DMS 273 (cell line): ENCODE data around the gene ERO1B.

ENCODE experiments used
- DNase-seq: peaks from one replicate; lab custom pipeline; 2025; ENCODE audit not compliant: unreplicated experiment; lab: John Stamatoyannopoulos, UW

Gene ERO1B

DNA sequence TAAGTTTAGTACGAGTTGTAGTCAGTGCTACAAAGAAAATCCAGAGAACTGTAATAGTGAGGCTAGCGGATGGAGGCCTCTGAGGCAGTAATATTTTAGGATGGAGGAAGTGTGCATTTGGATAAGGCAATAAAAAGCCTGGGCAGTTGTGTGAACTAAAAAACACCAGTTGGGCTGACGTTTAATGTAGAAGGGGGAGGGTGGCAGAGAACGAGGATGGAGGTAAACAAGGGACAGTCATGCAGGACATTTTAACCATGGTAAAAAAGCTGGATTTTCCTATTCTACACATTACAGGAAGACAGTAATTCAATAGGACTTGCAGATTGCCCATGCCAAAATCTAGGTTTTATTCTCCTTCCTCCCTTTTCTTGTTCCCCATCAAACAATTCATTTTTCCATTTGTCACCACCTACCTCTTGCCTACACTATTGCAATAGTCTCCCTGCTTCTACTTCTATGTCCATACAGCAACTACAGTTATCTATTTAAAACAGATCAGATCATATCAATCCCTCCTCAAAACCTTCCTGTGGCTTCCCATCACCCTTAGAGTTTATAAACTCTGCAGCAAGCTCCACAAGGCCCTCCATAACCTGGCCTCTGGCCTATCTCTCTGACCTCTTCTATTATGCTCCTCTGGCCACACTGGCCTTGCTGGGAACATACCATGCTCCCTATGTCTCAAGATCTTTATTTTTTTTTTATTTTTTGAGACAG, 27.7 kb downstream of the ERO1B start:
- DNase-seq = no peak

DNA sequence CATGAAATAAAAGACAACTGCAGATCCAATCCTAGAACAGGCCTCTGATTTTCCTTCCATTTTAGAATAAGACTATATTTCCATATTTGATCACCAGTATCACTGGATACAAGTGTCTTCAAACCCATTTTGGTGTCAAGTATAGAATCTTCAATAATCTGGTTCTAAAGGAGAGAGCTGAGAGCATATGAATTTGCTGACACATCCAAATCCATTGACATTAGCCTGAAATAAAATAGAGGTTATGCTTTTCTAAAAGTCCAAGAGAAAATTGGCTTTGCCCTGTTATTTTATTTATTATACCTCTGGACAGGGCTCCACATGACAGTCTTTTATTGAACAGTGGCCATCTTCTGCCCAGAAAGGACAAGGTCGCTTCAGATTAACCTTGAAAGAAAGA, 28.6 kb downstream of the ERO1B start:
- DNase-seq = no peak

DNA sequence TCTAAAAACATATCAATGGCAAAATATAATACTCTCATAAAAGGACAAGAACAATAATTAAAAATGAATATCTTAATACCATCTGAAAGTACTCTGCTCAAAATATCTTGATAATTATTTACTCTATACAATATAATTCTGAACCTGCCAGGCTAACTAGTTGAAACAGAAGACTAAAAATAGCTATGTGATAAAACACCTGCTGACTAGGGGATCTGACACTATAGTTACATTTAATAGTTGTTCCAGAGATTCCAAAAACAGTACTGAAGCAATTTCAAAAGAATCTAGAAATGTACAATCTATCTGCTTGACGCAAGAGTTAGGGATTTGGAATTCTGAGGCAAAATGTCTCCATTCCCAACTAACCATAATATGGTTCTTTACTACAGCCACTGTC, 30.2 kb downstream of the ERO1B start:
- DNase-seq = no peak

DNA sequence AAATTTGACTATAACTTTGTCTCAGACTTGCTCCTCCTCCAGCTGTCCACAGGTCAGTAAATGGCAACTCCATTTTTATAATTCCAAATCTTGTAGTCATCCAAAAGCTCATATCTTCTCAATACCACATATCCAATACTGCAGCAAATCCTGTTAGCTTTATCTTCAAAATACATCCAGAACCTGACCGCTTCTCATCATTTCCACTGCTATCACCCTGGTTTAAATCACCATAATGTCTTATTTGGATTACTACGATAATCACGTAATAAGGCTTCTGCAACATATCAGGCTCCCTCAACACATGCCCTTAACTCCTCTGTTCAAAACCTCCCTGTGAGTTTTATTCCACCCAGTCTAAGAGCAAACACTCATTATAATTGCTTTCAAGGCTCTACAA, 34.5 kb downstream of the ERO1B start:
- DNase-seq = no peak

DNA sequence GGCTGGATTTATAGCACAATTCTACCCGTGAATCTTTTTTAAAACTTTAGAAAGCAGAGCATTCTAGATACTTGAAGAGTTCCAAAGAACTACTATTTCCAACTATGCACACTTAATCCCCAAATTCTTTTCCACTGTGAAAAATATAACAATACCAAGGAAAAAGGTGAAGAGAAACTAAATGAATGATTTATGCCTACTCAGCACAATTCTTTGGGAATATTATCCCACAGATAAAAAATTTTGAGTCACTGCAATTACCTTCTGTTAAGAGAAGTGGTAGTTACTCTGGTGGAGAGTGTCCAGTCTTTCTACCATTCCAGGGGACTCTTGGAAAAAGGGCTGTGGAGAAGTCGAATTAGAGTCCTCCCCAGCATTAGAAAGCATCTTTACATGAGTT, 39.2 kb downstream of the ERO1B start:
- DNase-seq = no peak

DNA sequence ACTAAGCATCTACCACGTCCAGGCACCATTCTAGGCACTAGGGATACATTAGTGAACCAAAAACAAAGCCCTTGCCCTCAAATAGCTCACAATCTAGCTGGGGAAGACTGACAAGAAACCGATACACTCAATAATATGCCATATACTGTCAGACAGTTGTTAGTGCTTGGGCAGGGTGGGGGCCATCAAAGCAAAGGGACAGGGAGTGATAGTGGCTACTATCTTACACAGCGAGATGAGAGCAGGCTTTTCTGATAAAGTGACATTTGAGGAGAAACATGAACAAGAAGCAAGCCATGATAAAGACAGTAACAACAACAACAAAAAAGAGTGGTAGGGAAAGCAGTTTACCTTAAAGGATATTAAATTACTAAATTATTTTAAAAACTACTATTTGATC, 41.1 kb downstream of the ERO1B start:
- no peak for DNase-seq

DNA sequence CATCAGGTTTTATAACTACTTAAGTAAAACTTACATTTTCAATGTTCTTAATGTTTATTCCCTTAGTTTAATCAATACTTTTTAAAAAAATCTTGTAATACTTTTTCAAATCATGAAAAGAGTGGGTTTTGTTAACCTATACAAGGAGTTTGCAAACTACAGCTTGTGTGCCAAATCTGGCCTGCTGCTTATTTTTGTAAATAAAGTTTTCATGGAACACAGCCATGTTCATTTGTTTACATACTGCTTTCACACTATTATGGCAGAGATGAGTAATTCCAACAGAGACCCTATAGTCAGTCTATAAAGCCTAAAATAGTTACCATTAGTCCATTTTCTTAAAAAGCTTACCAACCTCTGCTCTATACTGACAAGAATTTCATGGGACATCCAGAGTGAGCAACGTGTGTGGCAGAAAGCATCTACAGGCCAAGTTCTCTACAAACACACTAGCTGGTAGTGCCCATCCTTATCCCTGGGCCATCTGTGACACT, 42.6 kb downstream of the ERO1B start:
- no peak for DNase-seq

DNA sequence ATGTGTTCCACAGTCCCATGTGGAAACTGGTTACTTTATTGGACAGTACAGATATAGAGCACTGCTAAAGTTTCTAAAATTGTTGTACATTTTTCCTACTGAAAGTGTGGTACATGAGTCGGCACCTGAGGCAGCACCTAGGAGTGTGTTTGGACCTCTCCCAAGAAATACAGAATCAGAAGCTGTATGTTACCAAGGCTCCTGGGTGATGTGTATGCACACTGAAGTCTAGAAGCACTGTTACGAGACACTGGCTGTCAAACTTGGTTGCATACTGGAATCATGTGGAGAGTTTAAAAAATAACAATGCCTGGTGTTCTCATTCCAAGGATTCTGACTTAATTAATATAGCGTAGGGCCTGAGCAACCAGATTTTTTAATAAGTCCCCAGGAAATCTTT, 46.6 kb downstream of the ERO1B start:
- DNase-seq = no peak

DNA sequence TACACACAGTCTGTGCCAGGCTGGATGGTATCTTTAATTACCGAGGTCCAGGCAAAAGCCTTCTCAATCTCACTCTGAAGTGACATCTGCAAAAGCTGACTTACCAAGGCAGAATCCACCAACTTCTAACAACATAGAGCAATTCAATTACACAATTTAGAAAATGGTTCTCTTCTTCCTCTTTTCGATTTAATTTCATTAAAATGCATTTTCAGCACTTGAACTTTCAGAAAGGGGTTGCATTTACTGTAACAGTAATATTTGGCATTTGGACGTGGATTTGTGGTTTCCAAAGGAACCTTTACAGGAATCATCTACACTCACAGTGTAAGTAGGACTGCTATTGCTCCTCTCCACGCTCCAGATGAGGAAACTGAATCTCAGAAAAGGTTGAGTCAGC, 53.3 kb downstream of the ERO1B start:
- no peak for DNase-seq

DNA sequence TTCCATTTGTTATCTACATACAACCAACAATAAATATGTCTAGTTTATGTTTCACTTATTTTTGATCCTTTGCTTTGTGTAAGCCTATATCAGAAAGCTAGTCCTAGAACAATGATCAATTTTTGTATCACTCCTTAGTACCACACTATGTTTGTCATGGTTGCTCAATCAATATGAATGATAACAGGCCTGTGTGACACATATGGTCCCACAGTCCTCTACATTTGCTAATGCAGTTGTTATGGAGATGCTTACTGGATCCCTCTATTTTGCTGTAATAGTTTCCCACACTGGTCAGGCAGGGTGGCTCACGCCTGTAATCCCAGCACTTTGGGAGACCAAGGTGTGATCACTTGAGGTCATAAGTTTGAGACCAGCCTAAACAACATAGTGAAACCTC, 59.1 kb downstream of the ERO1B start:
- no peak for DNase-seq

DNA sequence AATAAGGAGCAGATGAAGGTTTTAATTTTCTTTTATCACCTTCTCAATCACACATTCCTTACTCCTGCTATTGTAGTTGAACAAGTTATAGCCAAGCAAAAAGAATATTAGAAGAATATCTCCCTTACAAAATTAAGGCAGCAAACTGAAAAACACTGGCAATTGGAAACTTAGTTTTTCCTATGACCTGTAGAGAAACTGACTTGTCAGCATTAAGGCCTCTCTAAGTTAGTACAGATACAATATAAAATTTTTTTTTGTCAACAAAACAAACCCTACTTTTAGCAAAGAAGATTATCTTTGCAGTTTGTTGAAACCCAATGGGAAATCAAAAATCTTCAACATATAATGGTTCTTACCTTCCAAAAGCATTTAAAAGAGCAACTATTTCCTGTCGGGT, 61.3 kb downstream of the ERO1B start:
- no peak for DNase-seq

DNA sequence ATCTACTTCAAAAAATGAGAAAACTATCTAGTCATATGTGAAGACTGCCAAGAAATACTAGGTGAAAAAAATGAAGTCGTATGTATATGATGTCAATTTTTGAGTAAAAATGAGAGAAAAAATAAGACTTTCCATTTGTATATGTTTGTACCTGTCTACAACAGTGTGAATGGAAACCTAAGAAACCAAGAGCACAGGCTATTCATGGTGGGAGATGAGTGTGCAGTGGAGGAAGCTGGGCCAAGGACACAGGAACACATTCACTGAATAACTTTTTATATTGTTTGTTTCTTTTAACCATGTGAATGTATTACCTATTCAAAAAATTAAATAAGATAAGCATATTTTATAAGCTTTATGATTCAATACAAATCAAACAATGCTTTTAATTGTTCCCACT, 67.0 kb downstream of the ERO1B start:
- no peak for DNase-seq

DNA sequence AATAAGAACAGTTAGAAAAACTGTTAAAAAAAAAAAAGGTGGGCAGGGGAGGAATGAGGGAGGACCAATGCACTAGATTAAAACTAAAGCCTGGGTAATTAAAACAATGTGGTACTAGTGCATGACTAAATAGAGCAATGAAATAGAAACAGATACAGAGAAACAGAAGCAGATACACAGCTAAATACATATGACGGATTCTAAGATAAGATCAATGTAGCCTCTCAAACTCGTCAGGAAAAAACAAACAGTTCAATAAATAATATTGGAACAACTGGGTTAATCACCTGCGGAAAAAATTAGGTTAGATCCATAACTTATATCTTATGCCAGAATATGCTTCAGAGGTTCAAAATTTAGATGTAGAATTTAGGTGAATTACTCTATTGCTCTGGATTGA, 68.2 kb downstream of the ERO1B start:
- DNase-seq = no peak

DNA sequence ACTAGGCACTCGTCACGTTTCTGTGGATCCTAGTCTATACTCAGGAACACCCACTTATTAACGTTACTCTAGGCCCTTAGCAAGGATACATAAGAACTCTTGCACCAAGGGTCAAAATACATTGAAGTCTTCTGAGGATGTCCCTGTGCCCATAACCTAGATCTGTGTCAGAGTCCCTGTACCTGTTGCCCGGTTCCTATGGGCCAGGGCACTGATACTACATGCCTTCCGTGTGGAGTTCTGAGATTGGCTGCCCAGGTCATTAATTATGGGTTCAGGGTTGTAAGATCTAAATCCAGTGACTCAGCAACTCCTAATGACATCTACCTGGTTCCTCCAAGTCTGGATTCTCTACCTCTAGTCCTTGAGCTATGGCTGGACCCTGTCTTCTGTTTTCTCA, 69.9 kb downstream of the ERO1B start:
- DNase-seq = no peak

DNA sequence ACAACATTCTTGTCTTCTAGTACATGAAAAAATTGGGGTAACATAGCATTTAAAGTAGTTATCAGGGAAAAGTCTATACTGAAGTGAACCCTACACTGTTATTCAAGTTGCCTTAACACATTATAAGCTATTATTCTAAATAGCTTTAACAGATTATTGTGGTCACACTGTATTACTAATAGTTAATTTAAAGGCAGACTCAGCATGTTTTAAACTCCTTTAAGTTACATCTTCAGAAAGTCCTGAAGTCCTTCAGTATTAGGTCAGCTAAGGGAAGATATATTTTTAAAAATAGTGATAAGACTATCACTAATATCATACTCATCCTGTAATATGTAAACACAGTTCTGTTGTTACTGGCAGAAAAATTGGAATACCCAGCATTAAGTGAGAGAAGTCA, 72.0 kb downstream of the ERO1B start:
- DNase-seq = no peak

DNA sequence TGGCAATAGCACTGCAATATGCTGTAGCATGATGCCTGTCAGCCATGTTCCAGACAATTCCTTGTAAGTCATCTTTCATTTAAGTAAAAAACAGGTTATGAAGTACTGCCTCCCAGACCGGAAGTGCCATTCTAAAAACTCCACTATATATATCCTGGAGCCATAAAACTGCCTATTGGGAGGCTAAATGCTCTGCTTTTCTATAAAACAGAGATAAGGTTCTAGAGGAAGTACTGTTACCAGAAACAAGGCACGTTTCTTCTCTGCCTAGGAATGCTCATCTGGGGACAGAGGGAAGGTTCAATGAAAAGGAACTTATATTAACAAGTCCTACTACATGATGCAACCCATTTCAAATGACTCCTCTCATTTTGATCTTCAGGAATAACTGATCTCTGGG, 72.6 kb downstream of the ERO1B start:
- DNase-seq = no peak

DNA sequence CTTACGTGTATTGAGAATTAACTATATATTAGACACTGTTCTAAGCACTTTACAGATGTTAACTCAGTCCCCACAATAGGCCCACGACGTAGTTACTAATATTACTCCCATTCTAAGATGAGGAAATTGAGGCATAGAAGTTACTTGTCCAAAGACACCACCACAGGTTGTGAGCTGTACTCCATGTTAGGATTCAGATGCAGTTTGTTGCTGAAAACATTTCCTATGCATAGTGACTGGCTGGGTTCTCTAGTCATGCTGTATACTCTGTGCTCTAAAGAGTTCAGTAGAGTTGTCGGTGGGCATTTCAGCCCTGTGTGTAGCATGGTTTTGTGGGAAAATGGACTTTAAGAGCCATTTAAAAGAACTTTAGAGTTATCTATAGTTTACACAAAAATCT, 74.2 kb downstream of the ERO1B start:
- no peak for DNase-seq

DNA sequence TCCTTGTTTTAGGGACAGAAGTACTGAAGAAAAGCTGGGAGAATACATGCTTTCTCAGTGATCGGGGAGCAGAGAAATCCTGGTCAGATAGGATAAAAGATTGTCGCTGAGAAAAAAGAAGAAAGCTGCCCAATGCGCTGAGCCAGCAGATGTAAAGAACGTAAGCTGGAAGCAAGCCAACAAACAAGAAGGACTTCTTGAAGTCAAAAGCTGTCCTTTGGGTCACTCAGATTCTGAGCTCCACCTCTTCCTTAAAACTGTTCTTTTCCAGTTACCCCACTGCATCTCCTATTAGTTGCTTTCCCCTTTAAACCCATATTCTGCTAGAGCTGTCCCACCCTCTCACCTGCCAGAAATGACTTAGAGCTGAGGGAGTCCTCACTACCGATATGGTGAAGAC, 74.6 kb downstream of the ERO1B start:
- no peak for DNase-seq

DNA sequence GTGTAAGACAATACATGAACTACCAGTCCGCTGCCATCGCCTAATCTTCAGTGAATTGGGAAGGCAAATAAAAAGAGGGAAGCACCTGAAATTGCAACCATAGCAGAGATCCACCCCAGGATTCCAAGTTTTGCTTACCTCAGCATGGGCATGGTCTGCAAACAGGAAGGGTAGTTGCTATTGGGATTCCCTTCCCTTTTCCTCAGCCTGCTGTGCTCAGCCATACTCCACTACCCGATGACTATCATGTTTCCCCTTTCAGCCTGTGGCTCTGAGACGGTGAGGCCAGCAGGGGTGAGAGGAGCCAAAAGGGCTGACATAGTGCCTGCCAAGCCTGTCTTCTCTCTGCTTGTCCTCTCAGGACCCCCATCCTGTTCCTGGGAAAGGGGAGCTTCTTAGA, 75.2 kb downstream of the ERO1B start:
- peak; percentile 3 for DNase-seq

DNA sequence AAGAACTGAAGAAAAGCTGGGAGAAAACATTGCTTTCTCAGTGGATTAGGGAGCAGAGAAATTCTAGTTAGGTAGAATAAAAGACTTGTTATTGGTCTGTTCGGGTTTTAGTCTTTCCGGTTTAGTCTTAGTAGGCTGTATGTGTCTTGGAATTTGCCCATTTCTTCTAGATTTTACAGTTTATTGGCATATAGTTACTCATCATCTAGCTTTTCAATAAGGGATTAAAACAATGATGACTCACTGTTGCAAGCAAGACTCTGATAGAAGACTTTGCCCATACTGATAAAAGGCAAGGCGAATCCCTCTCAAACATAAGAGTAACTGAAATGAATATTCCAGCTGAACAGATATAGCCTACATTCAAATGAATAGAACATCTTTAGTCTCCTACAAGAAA, 77.1 kb downstream of the ERO1B start:
- DNase-seq = no peak

DNA sequence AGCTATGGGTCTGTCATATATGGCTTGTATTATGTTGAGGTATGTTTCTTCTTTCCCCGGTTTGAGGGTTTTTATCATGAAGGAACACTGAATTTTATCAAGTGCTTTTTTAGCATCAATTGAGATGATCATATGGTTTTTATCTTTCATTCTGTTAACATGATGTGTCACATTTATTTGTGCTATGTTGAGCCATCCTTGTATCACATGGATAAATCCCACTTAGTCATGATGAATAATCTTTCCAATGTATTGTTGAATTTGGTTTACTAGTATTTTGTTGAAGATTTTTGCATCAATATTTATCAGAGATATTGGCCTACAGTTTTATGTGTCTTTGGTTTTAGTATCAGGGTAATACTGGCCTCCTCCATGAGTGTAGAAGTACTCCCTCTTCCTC, 77.7 kb downstream of the ERO1B start:
- no peak for DNase-seq

DNA sequence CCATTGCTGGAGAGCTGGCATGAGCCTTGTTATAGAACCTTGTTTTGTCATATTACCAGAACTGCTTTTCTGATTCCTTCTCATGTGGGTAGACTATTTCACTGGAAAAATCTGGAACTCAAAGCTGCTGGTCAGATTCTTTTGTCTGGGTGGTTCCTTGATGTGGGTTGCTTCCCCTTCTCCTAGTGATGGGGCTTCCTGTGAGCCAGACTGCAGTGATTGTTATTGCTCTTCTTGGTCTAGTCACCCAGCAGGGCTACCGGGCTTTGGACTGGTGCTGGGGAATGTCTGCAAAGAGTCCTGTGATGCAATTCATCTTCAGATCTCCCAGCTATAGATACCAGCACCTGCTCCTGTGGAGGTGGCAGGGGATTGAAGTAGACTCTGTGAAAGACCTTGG, 80.0 kb downstream of the ERO1B start:
- DNase-seq = no peak

DNA sequence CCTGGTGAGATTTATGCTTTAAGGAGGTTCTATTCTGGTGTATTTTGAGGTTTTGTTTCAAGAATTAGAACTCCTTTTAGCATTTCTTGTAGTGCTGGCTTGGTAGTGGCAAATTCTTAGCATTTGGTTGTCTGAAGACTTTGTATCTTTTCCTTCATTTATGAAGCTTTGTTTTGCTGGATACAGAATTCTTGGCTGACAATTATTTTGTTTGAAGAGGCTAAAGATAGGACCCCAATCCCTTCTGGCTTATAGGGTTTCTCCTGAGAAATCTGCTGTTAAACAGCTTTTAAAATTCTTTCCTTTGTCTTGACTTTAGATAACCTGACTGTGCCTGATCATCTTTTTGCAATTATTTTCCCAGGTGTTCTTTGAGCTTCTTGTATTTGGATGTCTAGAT, 80.8 kb downstream of the ERO1B start:
- DNase-seq = no peak
